ENCODE measurements around the gene GATA3.

GATA3 gene

GRCh38 chr10:8051109-8051821 lies 3.2 kb upstream of the GATA3 start:
- DNase-seq: no peak

GRCh38 chr10:8051851-8052257 lies 2.6 kb upstream of the GATA3 start:
- no peak for DNase-seq

- no peak for DNase-seq
These were observed 2.0 kb upstream of the GATA3 start for GRCh38 chr10:8052341-8052955.

- no peak for DNase-seq
These were observed 1.5 kb upstream of the GATA3 start for GRCh38 chr10:8052956-8053445.

- DNase-seq: no peak
These were observed 843 bp upstream of the GATA3 start for GRCh38 chr10:8053446-8054243.

- no peak for DNase-seq
These were observed 319 bp upstream of the GATA3 start for GRCh38 chr10:8054244-8054493.

- no peak for DNase-seq
These were observed 1.2 kb downstream of the GATA3 start for GRCh38 chr10:8055420-8056349.

GRCh38 chr10:8056378-8056777 lies 1.9 kb downstream of the GATA3 start:
- DNase-seq: no peak

GRCh38 chr10:8056871-8057331 lies 2.4 kb downstream of the GATA3 start:
- no peak for DNase-seq

- no peak for DNase-seq
These were observed 3.3 kb downstream of the GATA3 start for GRCh38 chr10:8057636-8058273.

GRCh38 chr10:8058274-8059111 lies 4.0 kb downstream of the GATA3 start:
- no peak for DNase-seq

- DNase-seq: no peak
These were observed 4.9 kb downstream of the GATA3 start for GRCh38 chr10:8059191-8059936.

GRCh38 chr10:8060010-8060703 lies 5.7 kb downstream of the GATA3 start:
- no peak for DNase-seq

GRCh38 chr10:8060704-8061121 lies 6.2 kb downstream of the GATA3 start:
- no peak for DNase-seq

- no peak for DNase-seq
These were observed 7.1 kb downstream of the GATA3 start for GRCh38 chr10:8061274-8062211.

- no peak for DNase-seq
These were observed 8.8 kb downstream of the GATA3 start for GRCh38 chr10:8063128-8063908.

- no peak for DNase-seq
These were observed 9.4 kb downstream of the GATA3 start for GRCh38 chr10:8063935-8064334.

- no peak for DNase-seq
These were observed 9.9 kb downstream of the GATA3 start for GRCh38 chr10:8064436-8064835.
